Stimulated activated CD4-positive, alpha-beta T cell treated with anti-CD3 and anti-CD28 coated beads, Interleukin-1b, Interleukin-23, amount 100 ng/mL, for 1 hour (primary cell): ENCODE data around the gene SC5D.

Experiments
- DNase-seq, 2 donors: peaks; one replicate each; pipeline ENCODE4 v3.0.0-alpha.2; 2020; ENCODE audit warnings: low read depth in 2 of 2

Gene SC5D

GRCh38 chr11:121328967-121329679 is 36.6 kb downstream of the SC5D start:
- DNase-seq, result no peak

GRCh38 chr11:121329781-121330395 is 37.3 kb downstream of the SC5D start:
- DNase-seq, result no peak

GRCh38 chr11:121330614-121331435 is 38.3 kb downstream of the SC5D start:
- no peak for DNase-seq

- no peak for DNase-seq
Measured at GRCh38 chr11:121334973-121335710, 42.6 kb downstream of the SC5D start.

GRCh38 chr11:121336279-121336937 is 43.8 kb downstream of the SC5D start:
- DNase-seq, result no peak

- no peak for DNase-seq
Measured at GRCh38 chr11:121337078-121337477, 44.5 kb downstream of the SC5D start.

- DNase-seq, result no peak
Measured at GRCh38 chr11:121337740-121338272, 45.2 kb downstream of the SC5D start.

GRCh38 chr11:121338536-121338935 is 46.0 kb downstream of the SC5D start:
- DNase-seq, result no peak

DNA sequence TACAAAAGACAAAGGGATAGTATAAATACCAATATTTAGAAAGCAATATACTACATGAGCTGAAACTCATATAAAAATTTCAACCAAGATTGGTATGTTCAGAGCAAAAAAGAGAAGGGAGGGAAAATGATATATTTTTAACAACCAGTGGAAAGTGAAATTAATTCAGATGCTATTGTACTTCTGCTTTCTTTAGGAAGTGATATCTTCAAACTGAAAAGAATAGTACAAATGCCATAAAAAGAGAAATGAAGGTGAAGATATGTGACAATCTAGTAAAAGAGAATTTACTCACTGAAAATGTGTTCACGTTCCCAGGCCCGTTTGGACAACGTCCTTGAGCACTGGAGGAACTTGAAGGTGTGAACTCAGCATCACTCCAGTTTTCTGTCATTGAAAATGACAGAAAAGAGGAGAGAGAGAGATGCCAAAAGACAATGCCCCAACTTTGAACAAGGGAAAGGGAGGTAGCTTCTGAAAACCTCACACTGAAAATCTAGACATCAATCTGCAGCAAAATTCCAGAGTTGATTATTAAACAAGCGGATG is 47.5 kb downstream of the SC5D start:
- no peak for DNase-seq

- DNase-seq, result no peak
Measured at GRCh38 chr11:121341609-121342008, 49.0 kb downstream of the SC5D start.

GRCh38 chr11:121344824-121345223 is 52.3 kb downstream of the SC5D start:
- DNase-seq, result no peak

- DNase-seq, result no peak
Measured at GRCh38 chr11:121347094-121347493, 54.5 kb downstream of the SC5D start.

DNA sequence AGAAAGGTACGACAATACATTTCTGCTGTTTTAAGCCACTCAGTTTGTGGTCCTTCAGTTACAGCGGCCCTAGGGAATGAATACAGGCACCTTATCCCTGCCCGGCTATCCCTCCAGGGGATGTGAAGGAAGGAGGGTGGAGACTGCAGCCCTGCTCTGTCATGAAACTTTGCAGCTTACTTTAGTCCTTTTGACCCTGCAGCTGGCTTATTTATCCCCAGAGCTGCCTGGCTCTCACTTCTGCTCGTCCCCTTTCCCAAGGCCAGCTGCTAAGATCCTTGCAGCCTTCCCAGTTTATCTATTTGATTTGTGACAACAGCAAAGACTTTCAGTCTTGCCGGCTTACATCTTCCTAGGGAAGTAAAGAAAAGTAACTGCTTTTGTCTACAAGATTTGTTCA is 55.2 kb downstream of the SC5D start:
- no peak for DNase-seq

GRCh38 chr11:121348220-121348875 is 55.8 kb downstream of the SC5D start:
- no peak for DNase-seq

GRCh38 chr11:121349790-121350189 is 57.2 kb downstream of the SC5D start:
- DNase-seq, result no peak

DNA sequence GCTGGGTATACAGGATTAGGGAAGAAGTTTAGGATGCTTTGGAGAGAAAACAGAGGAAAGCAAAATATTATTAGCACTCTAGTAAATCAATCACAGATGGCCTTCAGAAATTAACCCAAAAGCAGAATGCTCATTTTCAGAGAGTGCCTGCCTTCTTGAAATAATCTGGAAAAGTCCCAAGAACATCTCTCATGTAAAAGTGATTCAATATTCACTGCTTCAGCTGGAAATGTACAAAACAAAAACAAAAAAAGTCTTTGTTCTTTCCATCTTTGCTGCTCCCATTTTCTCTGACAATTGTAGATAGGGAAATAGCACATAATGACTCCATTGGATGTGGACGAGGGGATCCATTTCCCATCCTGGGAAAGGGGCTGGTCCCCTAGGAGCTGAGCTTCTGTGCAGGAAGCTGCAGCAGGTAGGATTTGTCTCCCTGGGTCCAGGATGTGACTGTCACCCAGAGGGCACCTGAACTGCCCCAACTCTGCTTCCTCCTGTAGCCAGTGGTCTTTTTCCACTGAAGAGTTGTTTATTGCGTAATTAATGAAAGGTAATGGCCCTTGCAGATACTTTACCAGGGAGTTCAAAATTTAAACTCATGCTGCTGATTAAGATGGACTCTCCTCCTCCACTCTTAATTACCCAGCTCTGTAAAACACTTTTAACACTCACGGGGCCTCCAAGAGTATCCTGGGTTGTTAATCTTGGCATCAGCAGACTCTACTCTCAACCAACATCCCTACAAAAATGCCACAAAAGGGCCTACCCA is 57.9 kb downstream of the SC5D start:
- no peak for DNase-seq

DNA sequence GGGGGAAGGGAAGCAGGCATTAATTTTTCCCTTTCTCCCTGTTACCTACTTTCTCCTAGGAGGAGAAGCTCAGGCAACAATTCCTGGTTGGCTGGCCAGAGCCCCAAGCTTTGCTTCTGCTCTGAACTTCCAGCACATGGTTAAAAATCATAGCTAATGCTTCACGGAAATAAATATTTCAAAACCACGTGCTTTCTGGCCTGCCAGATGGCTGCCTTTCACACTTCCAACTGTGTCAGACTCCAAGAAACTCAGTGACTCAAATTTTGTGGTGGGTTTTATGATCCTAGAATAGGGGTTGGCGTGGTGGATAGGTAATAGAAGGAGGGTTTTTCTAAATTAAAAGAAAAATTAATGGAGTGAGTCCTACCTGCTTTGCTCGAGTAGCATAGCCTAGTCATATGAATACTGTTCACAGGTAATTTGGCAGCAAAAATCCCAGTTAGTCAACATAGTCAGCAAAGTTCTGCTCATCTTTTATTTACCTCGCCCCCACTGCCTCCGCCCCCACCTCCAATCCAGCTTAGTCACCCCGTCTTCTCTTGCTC is 58.6 kb downstream of the SC5D start:
- no peak for DNase-seq

DNA sequence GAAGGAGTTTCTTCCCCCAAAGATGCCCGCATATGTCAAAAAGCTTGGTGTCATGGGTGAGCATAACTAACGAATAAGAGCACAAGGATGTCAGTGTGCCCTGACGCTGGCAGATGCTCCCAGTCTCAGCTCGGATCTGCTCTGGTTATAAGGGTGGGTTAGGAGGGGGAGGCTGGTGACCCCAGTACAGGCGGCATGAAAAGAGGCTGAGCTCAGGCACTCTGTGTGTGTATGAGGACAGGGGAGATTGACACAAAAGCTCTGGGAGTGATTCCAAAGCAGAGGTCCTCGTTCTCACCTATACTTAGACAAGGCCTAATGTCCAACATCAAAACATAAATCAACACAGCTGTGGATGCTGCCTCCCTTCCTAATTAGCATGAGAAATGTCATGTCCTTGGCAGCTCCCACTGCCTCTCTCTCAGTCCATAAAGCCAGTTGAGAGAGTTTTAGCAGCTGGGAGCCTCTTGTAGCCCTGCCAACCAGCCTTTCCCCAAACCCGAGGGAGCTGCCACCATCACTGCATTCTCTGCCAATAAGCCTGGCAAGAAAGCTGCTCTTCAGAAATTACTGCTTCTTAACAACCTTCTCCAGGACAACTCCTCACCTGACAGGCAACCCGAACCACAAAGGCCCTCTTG is 59.8 kb downstream of the SC5D start:
- no peak for DNase-seq

- DNase-seq, result no peak
Measured at GRCh38 chr11:121354192-121354591, 61.6 kb downstream of the SC5D start.
